Thymus (tissue), 11 donors: ENCODE measurements around the gene STK24. TPM values are rescaled to one million over a fixed set of nuclear protein-coding genes. Genes with fewer than 3 reads are reported as not detected.

Experiments
- DNase-seq, 9 donors: peaks; one replicate each; pipeline ENCODE4 v3.0.0-alpha.2; 2013; ENCODE audit warnings: low spot score in 9 of 9, low read depth in 6 of 9, missing footprints in 1 of 9
- H3K27ac ChIP-seq, 2 donors: one replicate each; pipeline ENCODE4 v1.5.1; 2013; ENCODE audit warnings: control low read depth in 1 of 2, low read depth in 1 of 2, low read length in 1 of 2, mild to moderate bottlenecking in 1 of 2, moderate library complexity in 1 of 2
- H3K27me3 ChIP-seq, 2 donors: one replicate each; pipeline ENCODE4 v1.5.1; 2013; ENCODE audit warnings: low read length in 1 of 2; ENCODE audit not compliant: control insufficient read depth in 2 of 2, insufficient read depth in 1 of 2
- H3K36me3 ChIP-seq, 2 donors: one replicate each; pipeline ENCODE4 v1.5.1; 2013; ENCODE audit warnings: low read length in 1 of 2, mild to moderate bottlenecking in 1 of 2, moderate library complexity in 1 of 2; ENCODE audit not compliant: control insufficient read depth in 2 of 2, insufficient read depth in 2 of 2
- H3K4me1 ChIP-seq, 2 donors: one replicate each; pipeline ENCODE4 v1.5.1; 2013; ENCODE audit warnings: low read length in 2 of 2; ENCODE audit not compliant: control insufficient read depth in 2 of 2, insufficient read depth in 2 of 2
- H3K4me3 ChIP-seq, 2 donors: one replicate each; pipeline ENCODE4 v1.5.1; 2013; ENCODE audit warnings: low read length in 2 of 2, control low read depth in 1 of 2, mild to moderate bottlenecking in 1 of 2
- H3K9me3 ChIP-seq, 2 donors: one replicate each; pipeline ENCODE4 v1.5.1; 2013; ENCODE audit warnings: low read length in 1 of 2, mild to moderate bottlenecking in 1 of 2; ENCODE audit not compliant: control insufficient read depth in 2 of 2, insufficient read depth in 1 of 2
- WGBS: extraction: QIAGEN DNeasy Blood & Tissue Kit; methylation state at CpG from one replicate; pipeline ENCODE4 v1.1.7; 2013; 5-methylcytosine and 5-hydroxymethylcytosine counted together
- polyA plus RNA-seq: library from polyadenylated mRNA; stranded (reverse); fragments of 200-250 nt; gene quantifications from one replicate; pipeline ENCODE4 v1.2.3, GENCODE V29; 2013
- total RNA-seq: library from RNA; stranded (reverse); fragments of 120-200 nt; gene quantifications from one replicate; pipeline ENCODE4 v1.2.4, GENCODE V29; 2013
- donor health status: healthy.

STK24 gene
- total and polyA plus RNA-seq, 2 donors, result 52.7 to 62.4 TPM

- Histone ChIP-seq H3K27me3 (no peaks in the 10 kb centered on the region), H3K9me3 (no peaks in the 10 kb centered on the region), H3K4me3 (no peak overlapping the region), H3K4me1 (peaks cover 0 to 6% of the 10 kb centered on the region in 2 donors), H3K27ac (no peak overlapping the region), H3K36me3 (no peaks in the 10 kb centered on the region)
- 94% methylated on average over 3 of the region's 3 CpGs for WGBS
- no peak for DNase-seq
These were observed 9.0 kb upstream of the STK24 start for GRCh38 chr13:98585946-98586345.

GRCh38 chr13:98585398-98585754, 8.5 kb upstream of the STK24 start:
- H3K27me3 ChIP-seq, result no peaks in the 10 kb centered on the region
- no peaks in the 10 kb centered on the region for H3K36me3 ChIP-seq
- peaks cover 0 to 8% of the 10 kb centered on the region in 2 donors for H3K4me1 ChIP-seq
- 97% methylated on average over 5 of the region's 5 CpGs for WGBS
- H3K4me3 ChIP-seq, result no peak overlapping the region
- DNase-seq, result no peak
- no peak overlapping the region for H3K27ac ChIP-seq
- H3K9me3 ChIP-seq, result no peaks in the 10 kb centered on the region

DNA sequence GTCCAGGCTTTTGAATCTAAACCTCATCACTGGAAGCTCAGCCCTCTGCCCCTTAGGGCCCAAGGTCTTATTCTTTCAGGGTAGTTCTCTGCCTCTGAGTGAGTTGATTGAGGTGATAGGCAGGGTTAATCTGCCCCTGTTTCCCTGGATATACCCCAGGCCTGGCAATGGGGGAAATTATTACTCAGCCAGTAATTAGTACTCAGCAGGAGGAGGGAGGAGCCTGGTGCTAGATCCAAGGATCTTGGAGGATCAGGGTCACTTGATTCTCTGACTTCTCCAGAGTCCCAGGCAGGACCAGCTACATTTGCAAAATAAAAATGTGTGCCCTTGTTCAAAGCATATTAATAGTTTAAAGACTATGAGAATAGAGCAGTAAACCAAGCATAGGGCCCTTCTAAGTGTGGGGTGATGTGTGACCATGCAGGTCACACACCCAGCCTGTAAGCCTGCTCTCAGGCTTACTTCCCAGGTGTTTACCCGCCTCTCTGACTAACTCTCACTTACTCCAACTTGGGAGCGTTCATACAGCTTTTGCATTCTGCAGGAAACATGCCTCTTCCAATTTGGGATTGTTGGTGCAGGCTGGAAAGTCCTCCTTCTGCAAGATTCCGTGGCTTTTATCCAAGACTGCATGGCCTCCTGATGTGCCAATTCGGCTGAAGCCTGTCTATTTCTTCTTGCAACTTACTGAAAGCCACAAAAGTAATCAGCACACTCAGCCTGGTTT, 7.9 kb upstream of the STK24 start:
- Histone ChIP-seq H3K9me3 (no peaks in the 10 kb centered on the region), H3K4me3 (no peak overlapping the region), H3K36me3 (no peaks in the 10 kb centered on the region), H3K4me1 (peaks cover 0 to 8% of the 10 kb centered on the region in 2 donors), H3K27ac (no peak overlapping the region), H3K27me3 (no peaks in the 10 kb centered on the region)
- WGBS, result 90% methylated on average over 4 of the region's 4 CpGs
- DNase-seq, result no peak

DNA sequence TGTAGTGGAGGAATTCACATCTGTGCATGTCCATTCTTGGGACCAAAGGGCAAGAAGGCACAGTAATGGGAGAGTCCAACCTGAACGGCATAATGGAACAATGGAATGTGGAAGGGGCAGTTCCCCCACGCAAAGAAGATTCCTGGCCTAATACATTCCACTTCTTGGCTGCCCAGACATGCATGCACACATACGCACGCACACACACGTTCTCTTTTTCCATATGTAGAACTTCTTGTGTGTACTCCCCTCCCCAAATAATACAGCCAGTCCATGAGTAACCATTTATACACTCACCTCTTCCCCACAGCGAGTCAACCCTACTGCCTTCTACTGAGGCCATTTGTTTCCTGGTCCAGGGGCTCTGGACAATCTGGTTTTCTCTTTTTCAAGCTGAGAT, 6.0 kb upstream of the STK24 start:
- 85% methylated on average over 6 of the region's 6 CpGs for WGBS
- H3K27me3 ChIP-seq, result no peaks in the 10 kb centered on the region
- H3K27ac ChIP-seq, result no peak overlapping the region
- H3K4me1 ChIP-seq, result peaks cover 0 to 11% of the 10 kb centered on the region in 2 donors
- H3K4me3 ChIP-seq, result no peak overlapping the region
- no peaks in the 10 kb centered on the region for H3K9me3 ChIP-seq
- H3K36me3 ChIP-seq, result no peaks in the 10 kb centered on the region
- no peak for DNase-seq

- H3K4me3 ChIP-seq, result no peak overlapping the region
These were observed 5.2 kb upstream of the STK24 start for GRCh38 chr13:98581971-98582702.

DNA sequence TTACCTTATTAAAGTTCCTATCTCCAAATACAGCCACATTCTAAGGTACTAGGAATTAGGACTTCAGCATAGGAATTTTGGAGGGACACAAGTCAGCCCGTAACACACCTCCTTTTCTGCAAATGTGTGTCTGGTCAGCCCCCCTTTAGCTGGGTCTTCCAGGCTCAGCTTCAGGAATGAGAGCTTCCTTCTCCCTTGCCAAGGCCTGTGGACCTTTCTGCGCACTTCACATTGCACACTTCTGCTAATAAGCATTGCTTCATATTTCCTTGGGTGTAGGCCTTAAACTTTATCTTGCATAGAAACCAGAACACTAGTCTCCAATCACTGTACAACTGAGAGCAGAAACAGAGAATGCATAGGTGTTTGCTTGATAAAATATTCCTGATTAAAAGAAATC, 4.5 kb upstream of the STK24 start:
- no peaks in the 10 kb centered on the region for H3K27me3 ChIP-seq
- H3K36me3 ChIP-seq, result no peaks in the 10 kb centered on the region
- peaks cover 0 to 16% of the 10 kb centered on the region in 2 donors for H3K4me1 ChIP-seq
- no peak overlapping the region for H3K4me3 ChIP-seq
- H3K9me3 ChIP-seq, result no peaks in the 10 kb centered on the region
- 96% methylated on average over 2 of the region's 2 CpGs for WGBS
- no peak for DNase-seq
- no peak overlapping the region for H3K27ac ChIP-seq

More at GRCh38 chr13:98581971-98582702, 5.2 kb upstream of the STK24 start:
- Histone ChIP-seq H3K27me3 (no peaks in the 10 kb centered on the region), H3K36me3 (no peaks in the 10 kb centered on the region), H3K27ac (no peak overlapping the region), H3K9me3 (no peaks in the 10 kb centered on the region), H3K4me1 (peaks cover 0 to 18% of the 10 kb centered on the region in 2 donors)
- 89% methylated on average over 2 of the region's 2 CpGs for WGBS
- DNase-seq, result no peak

GRCh38 chr13:98580420-98580819, 3.5 kb upstream of the STK24 start:
- Histone ChIP-seq H3K27me3 (no peaks in the 10 kb centered on the region), H3K36me3 (no peaks in the 10 kb centered on the region), H3K4me1 (peaks cover 0 to 15% of the 10 kb centered on the region in 2 donors), H3K9me3 (peaks cover 0 to 1% of the 10 kb centered on the region in 2 donors), H3K4me3 (no peak overlapping the region), H3K27ac (no peak overlapping the region)
- 98% methylated on average over 2 of the region's 2 CpGs for WGBS
- DNase-seq, result no peak

DNA sequence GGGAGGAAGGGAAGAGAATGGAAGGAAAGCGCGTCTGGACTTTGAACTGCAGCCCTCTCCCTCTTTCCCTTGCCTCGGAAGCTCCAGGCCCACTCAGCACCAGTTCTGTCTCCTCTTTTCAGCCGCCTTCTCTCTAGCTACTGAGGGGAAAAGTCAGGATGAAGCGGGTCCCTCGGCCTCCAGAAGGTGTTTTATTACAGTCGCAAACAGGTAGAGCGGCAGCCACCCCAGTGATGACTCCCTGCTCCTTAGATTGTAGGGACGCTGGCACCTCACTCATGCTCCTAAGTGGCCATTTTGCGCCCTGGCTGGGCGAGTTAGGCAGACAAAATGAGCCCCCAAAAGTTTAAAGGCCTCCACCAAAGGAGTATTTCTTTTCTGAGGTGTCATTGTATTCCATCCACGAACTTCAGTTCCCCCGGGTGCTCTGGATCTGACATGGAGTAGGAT, 954 bp upstream of the STK24 start:
- WGBS, result 83% methylated on average over 13 of the region's 13 CpGs
- Histone ChIP-seq H3K27me3 (no peaks in the 10 kb centered on the region), H3K27ac (peak overlapping the region; percentile 83 to 93), H3K9me3 (peaks cover 0 to 1% of the 10 kb centered on the region in 2 donors), H3K4me1 (peaks cover 11 to 25% of the 10 kb centered on the region in 2 donors), H3K4me3 (peak overlapping the region; percentile 51 to 97), H3K36me3 (no peaks in the 10 kb centered on the region)
- no peak for DNase-seq

GRCh38 chr13:98576200-98576945, 534 bp downstream of the STK24 start:
- Histone ChIP-seq H3K27me3 (no peaks in the 10 kb centered on the region), H3K4me1 (peaks cover 22 to 34% of the 10 kb centered on the region in 2 donors), H3K4me3 (peak overlapping the region; percentile 81 to 97), H3K9me3 (peaks cover 0 to 1% of the 10 kb centered on the region in 2 donors), H3K36me3 (no peaks in the 10 kb centered on the region), H3K27ac (peak overlapping the region; percentile 83 to 93)
- under 1% methylated on average over 98 of the region's 98 CpGs for WGBS
- DNase-seq, result peak in 3 of 9 donors; percentile 48 to 74 (median 58)
